ENCODE data around the gene POLR2L. TPM values are rescaled to one million over a fixed set of nuclear protein-coding genes. Genes with fewer than 3 reads are reported as not detected.
A peak's percentile ranks its signal among the peaks of the same experiment; 100 is the strongest.

POLR2L gene
- total RNA-seq, 1 donor from 2014 or later: 106 TPM

DNA sequence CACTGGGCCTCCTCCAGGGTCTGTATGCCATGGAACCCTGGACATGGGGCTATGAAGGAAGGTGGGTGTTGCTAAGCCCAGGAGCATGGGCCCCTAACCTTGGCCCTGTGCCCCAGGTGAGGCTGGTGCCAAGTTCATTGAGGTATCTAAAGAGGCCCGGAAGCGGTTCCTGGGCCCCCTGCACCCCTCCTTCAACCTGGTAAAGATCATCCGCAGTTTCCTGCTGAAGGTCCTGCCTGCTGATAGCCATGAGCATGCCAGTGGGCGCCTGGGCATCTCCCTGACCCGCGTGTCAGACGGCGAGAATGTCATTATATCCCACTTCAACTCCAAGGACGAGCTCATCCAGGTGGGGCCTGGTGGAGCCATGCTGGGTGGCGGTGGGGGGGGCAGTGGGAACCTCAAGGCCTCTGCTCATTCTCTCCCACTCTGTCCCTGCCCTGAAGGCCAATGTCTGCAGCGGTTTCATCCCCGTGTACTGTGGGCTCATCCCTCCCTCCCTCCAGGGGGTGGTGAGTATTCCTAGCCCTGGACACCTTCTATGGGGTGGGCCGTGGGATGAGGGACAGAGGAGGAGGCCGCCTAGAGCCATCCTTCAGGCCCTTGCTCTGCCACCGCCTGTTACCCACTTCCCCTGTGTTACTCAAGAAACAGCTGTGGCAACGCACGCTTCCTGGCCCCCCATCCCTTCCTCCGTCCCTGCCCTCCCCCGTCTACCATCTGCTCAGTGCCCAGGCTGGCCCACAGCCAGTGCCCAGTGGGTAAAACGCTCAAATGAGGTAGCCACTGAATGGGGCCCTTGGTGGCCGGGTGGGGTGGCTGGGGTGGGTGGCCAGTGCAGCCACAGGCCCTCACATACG is 20.6 kb downstream of the POLR2L start:
- peaks cover 14% of the 10 kb centered on the region for H3K27me3 Mint-ChIP-seq (ENCODE audit: unreplicated experiment)
- no peaks in the 10 kb centered on the region for H3K36me3 Mint-ChIP-seq (ENCODE audit: unreplicated experiment)
- peaks cover 3% of the 10 kb centered on the region for H3K9me3 Mint-ChIP-seq (ENCODE audit: unreplicated experiment)
- H3K4me3 Mint-ChIP-seq (ENCODE audit: unreplicated experiment): no peak overlapping the region
- DNase-seq: no peak
- no peaks in the 10 kb centered on the region for H3K4me1 Mint-ChIP-seq (ENCODE audit: low read depth, unreplicated experiment)
- TF ChIP-seq, protein P1, sequence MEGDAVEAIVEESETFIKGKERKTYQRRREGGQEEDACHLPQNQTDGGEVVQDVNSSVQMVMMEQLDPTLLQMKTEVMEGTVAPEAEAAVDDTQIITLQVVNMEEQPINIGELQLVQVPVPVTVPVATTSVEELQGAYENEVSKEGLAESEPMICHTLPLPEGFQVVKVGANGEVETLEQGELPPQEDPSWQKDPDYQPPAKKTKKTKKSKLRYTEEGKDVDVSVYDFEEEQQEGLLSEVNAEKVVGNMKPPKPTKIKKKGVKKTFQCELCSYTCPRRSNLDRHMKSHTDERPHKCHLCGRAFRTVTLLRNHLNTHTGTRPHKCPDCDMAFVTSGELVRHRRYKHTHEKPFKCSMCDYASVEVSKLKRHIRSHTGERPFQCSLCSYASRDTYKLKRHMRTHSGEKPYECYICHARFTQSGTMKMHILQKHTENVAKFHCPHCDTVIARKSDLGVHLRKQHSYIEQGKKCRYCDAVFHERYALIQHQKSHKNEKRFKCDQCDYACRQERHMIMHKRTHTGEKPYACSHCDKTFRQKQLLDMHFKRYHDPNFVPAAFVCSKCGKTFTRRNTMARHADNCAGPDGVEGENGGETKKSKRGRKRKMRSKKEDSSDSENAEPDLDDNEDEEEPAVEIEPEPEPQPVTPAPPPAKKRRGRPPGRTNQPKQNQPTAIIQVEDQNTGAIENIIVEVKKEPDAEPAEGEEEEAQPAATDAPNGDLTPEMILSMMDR (IDR thresholded peaks at IDR 0.05; ENCODE audit: partially characterized antibody, unreplicated experiment): no peak
- H3K27ac Mint-ChIP-seq (ENCODE audit: unreplicated experiment): no peak overlapping the region

DNA sequence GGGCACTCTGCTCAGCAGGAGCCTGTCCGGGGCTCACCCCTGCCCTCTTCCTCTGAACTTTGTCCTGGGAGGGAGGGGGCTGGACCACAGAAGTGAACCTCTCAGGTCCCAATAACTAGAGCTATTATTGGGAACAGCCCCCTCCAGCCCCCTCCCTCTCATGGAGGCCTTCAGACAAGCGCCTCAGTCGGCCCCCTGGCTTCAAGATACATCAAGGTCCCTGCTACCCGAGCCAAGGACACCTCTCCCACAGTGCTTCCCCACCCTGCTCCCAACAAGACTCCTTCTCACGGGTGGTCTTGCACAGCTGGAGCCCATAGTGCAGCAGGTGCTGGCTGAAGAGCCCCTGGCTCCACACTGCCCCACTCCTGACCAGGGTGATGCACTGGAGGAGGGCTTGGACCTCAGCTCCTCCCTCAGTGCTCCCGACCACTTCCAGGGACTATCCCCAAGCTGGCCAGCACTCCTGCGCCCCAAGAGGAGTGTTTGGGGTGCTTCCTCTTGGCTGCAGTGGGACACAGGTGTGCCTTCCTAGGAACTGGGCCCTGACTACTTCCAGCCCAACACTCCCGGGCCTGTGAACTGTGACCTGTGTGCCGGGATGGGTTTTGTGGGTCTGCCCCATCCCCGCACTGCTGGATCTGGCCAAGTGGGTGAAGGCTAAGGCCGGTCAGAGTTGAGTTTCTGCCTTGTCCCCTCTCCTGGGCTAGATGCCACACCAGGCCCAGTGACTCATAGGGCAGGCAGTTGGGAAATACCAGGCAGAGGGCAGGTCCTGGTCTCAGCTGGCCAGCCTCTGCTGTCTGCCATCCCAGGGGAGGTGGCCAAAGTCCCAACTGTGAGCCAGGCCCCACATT is 21.4 kb downstream of the POLR2L start:
- H3K9me3 Mint-ChIP-seq (ENCODE audit: unreplicated experiment): no peaks in the 10 kb centered on the region
- peaks cover 10% of the 10 kb centered on the region for H3K27me3 Mint-ChIP-seq (ENCODE audit: unreplicated experiment)
- no peaks in the 10 kb centered on the region for H3K36me3 Mint-ChIP-seq (ENCODE audit: unreplicated experiment)
- TF ChIP-seq, protein P1 (IDR thresholded peaks at IDR 0.05; ENCODE audit: partially characterized antibody, unreplicated experiment): no peak
- H3K4me3 Mint-ChIP-seq (ENCODE audit: unreplicated experiment): peak overlapping the region; percentile 84
- DNase-seq: peak; percentile 27
- no peak overlapping the region for H3K27ac Mint-ChIP-seq (ENCODE audit: unreplicated experiment)
- no peaks in the 10 kb centered on the region for H3K4me1 Mint-ChIP-seq (ENCODE audit: low read depth, unreplicated experiment)

DNA sequence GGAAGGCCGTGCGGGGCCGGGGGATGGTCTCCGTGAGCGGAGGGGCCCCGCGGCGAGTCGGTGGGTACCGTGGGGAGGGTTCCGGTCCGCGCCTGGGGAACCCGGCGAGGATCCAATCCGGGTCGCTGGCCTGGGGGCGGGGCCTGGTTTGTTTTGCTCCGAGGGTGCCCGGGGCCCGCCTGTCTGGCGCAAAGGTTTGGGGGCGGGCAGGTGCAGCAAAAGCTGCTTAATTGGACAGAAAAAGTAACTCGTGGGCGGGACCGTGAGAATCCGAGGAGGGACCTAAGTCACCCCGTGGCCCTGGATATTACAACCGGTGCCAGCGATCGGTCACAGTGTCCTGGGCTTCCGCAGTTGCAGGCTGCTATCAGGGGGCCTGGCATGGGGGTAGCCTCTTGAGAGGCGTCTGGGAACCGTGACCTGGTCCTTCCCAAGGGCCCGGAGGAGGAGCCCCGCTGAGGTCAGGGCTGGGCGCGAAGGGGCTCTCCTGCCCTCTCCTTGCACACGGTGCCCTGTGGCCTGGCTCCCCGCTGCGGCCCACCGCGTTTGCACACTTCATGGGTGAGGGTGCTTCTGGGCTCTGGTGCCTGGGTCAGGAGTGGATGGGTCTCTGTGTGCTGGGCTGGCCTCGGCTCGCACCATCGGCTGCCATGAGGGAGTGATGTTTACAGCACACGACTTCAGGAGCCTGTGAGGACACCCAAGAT is 22.2 kb downstream of the POLR2L start:
- Mint-ChIP-seq H3K27me3 (ENCODE audit: unreplicated experiment) (peaks cover 8% of the 10 kb centered on the region), H3K4me3 (ENCODE audit: unreplicated experiment) (peak overlapping the region; percentile 84), H3K9me3 (ENCODE audit: unreplicated experiment) (no peaks in the 10 kb centered on the region), H3K36me3 (ENCODE audit: unreplicated experiment) (no peaks in the 10 kb centered on the region), H3K27ac (ENCODE audit: unreplicated experiment) (no peak overlapping the region), H3K4me1 (ENCODE audit: low read depth, unreplicated experiment) (no peaks in the 10 kb centered on the region)
- DNase-seq: peak; percentile 61
- TF ChIP-seq, protein P1 (IDR thresholded peaks at IDR 0.05; ENCODE audit: partially characterized antibody, unreplicated experiment): no peak

DNA sequence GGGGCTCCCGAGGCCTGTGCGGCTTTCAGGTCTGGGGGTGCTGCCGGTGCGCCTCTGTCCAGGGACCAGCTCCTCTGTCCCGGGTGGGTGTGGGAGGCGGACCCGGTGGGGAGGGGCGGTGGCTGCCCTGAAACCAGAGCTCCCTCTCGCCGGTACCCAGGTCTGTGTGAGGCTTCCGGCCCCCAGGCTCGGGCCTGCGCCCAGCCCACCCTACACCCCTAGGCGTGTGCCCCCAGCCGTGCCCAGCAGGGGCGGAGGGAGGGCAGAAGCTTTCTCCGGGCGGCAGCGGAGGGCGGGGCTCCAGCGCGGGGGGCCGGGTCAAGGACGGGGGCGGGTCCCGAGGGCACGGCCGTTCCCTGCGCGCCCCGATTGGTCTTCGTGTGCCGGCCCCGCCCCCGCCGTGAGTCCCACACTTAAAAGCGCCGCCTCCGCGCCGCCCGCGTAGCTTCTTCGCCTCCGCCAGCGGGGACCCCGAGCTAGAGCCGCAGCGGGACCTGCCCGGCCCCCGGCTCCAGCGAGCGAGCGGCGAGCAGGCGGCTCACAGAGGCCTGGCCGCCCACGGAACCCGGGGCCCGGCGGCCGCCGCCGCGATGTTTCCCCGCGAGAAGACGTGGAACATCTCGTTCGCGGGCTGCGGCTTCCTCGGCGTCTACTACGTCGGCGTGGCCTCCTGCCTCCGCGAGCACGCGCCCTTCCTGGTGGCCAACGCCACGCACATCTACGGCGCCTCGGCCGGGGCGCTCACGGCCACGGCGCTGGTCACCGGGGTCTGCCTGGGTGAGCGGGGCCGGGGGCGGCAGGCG is 23.0 kb downstream of the POLR2L start:
- no peaks in the 10 kb centered on the region for H3K9me3 Mint-ChIP-seq (ENCODE audit: unreplicated experiment)
- H3K27ac Mint-ChIP-seq (ENCODE audit: unreplicated experiment): no peak overlapping the region
- TF ChIP-seq, protein P1 (IDR thresholded peaks at IDR 0.05; ENCODE audit: partially characterized antibody, unreplicated experiment): no peak
- H3K4me1 Mint-ChIP-seq (ENCODE audit: low read depth, unreplicated experiment): no peaks in the 10 kb centered on the region
- no peaks in the 10 kb centered on the region for H3K36me3 Mint-ChIP-seq (ENCODE audit: unreplicated experiment)
- peaks cover 8% of the 10 kb centered on the region for H3K27me3 Mint-ChIP-seq (ENCODE audit: unreplicated experiment)
- H3K4me3 Mint-ChIP-seq (ENCODE audit: unreplicated experiment): no peak overlapping the region
- DNase-seq: peak; percentile 93

Measured in glutamatergic neuron (in vitro differentiated cells).